ENCODE data around the gene DIP2B. TPM values are rescaled to one million over a fixed set of nuclear protein-coding genes. Genes with fewer than 3 reads are reported as not detected.

DIP2B gene
- total and polyA plus RNA-seq, 8 donors: 2.7 to 136 (median 8.9) TPM

GRCh38 chr12:50699154-50699553, 194.4 kb downstream of the DIP2B start:
- intact Hi-C loops (cut with DNase I; ENCODE audit: low total_unique reads): no loop called here
- no peak for TF ChIP-seq POLR2AphosphoS5 (IDR thresholded peaks at IDR 0.05)
- no peak for TF ChIP-seq POLR2A (IDR thresholded peaks at IDR 0.05)
- no peak for TF ChIP-seq CTCF (IDR thresholded peaks at IDR 0.05)
- TF ChIP-seq EP300 (IDR thresholded peaks at IDR 0.05): no peak
- no peak for DNase-seq
- Histone ChIP-seq H3K27me3 (no peaks in the 10 kb centered on the region), H3K36me3 (peaks cover 38 to 99% (median 98%) of the 10 kb centered on the region in 4 donors), H3K9me3 (no peaks in the 10 kb centered on the region), H3K27ac (no peak overlapping the region), H3K4me3 (no peak overlapping the region), H3K4me1 (no peaks in the 10 kb centered on the region)
- 94 to 98% (median 97%) methylated on average over 1 of the region's 1 CpG for WGBS, 5 donors

- H3K27me3 ChIP-seq: no peaks in the 10 kb centered on the region
- H3K4me1 ChIP-seq: no peaks in the 10 kb centered on the region
- TF ChIP-seq CTCF (IDR thresholded peaks at IDR 0.05) (no peak), POLR2AphosphoS5 (IDR thresholded peaks at IDR 0.05) (no peak), POLR2A (IDR thresholded peaks at IDR 0.05) (no peak), EP300 (IDR thresholded peaks at IDR 0.05) (no peak)
- intact Hi-C loops (cut with DNase I; ENCODE audit: low total_unique reads): no loop called here
- no peak overlapping the region for H3K27ac ChIP-seq
- no peaks in the 10 kb centered on the region for H3K9me3 ChIP-seq
- no peak overlapping the region for H3K4me3 ChIP-seq
- WGBS, 5 donors: 84 to 91% (median 89%) methylated on average over 6 of the region's 6 CpGs
- H3K36me3 ChIP-seq: peaks cover 43 to 100% (median 98%) of the 10 kb centered on the region in 4 donors
- no peak for DNase-seq
Measured at GRCh38 chr12:50699940-50700339, 195.2 kb downstream of the DIP2B start.

- DNase-seq: no peak
- H3K9me3 ChIP-seq: no peaks in the 10 kb centered on the region
- intact Hi-C loops (cut with DNase I; ENCODE audit: low total_unique reads): no loop called here
- H3K4me3 ChIP-seq: no peak overlapping the region
- H3K4me1 ChIP-seq: no peaks in the 10 kb centered on the region
- H3K27me3 ChIP-seq: no peaks in the 10 kb centered on the region
- H3K36me3 ChIP-seq: peaks cover 51 to 100% (median 98%) of the 10 kb centered on the region in 4 donors
- no peak overlapping the region for H3K27ac ChIP-seq
- no peak for TF ChIP-seq POLR2AphosphoS5 (IDR thresholded peaks at IDR 0.05)
Measured at GRCh38 chr12:50706606-50707005, 201.8 kb downstream of the DIP2B start.

GRCh38 chr12:50707396-50707795, 202.6 kb downstream of the DIP2B start:
- no peak overlapping the region for H3K27ac ChIP-seq
- TF ChIP-seq EP300 (IDR thresholded peaks at IDR 0.05): no peak
- TF ChIP-seq CTCF (IDR thresholded peaks at IDR 0.05): no peak
- no peak for TF ChIP-seq POLR2AphosphoS5 (IDR thresholded peaks at IDR 0.05)
- TF ChIP-seq POLR2A (IDR thresholded peaks at IDR 0.05): no peak
- no peaks in the 10 kb centered on the region for H3K4me1 ChIP-seq
- WGBS, 5 donors: 93 to 98% (median 95%) methylated on average over 7 of the region's 7 CpGs
- peaks cover 46 to 100% (median 98%) of the 10 kb centered on the region in 4 donors for H3K36me3 ChIP-seq
- DNase-seq: no peak
- no peak overlapping the region for H3K4me3 ChIP-seq
- H3K9me3 ChIP-seq: no peaks in the 10 kb centered on the region
- intact Hi-C loops (cut with DNase I; ENCODE audit: low total_unique reads): no loop called here
- H3K27me3 ChIP-seq: no peaks in the 10 kb centered on the region

- Histone ChIP-seq H3K4me1 (no peaks in the 10 kb centered on the region), H3K27ac (no peak overlapping the region), H3K4me3 (no peak overlapping the region), H3K27me3 (no peaks in the 10 kb centered on the region), H3K9me3 (no peaks in the 10 kb centered on the region), H3K36me3 (peaks cover 46 to 97% (median 95%) of the 10 kb centered on the region in 4 donors)
- 92 to 99% (median 93%) methylated on average over 2 of the region's 2 CpGs for WGBS, 5 donors
- intact Hi-C loops (cut with DNase I; ENCODE audit: low total_unique reads): no loop called here
- no peak for TF ChIP-seq CTCF (IDR thresholded peaks at IDR 0.05)
- TF ChIP-seq POLR2A (IDR thresholded peaks at IDR 0.05): no peak
- TF ChIP-seq EP300 (IDR thresholded peaks at IDR 0.05): no peak
- TF ChIP-seq POLR2AphosphoS5 (IDR thresholded peaks at IDR 0.05): no peak
- no peak for DNase-seq
Measured at GRCh38 chr12:50708631-50709030, 203.8 kb downstream of the DIP2B start.

All from stomach (tissue), 9 donors.